Ramos (cell line): ENCODE measurements around the gene RASA3.
"Not testable (repeated sequence)": the region's sequence is repeated elsewhere in the genome, so short reads cannot be mapped to it uniquely, and the experiment has no call there.

ENCODE experiments used
- in situ Hi-C: fragments of 300-500 bp; cut with MboI; formaldehyde crosslinking; loops from one replicate; pipeline ENCODE4 v1.14.3; 2022; ENCODE audit warnings: low sequenced_read_pairs; ENCODE audit not compliant: unreplicated experiment

RASA3 gene

GRCh38 chr13:113996912-113997745 is 135.3 kb downstream of the RASA3 start:
- in situ Hi-C loops: no loop called here

GRCh38 chr13:113996081-113996911 is 136.1 kb downstream of the RASA3 start:
- in situ Hi-C loops: no loop called here

GRCh38 chr13:113995051-113995601 is 137.3 kb downstream of the RASA3 start:
- in situ Hi-C loops: no loop called here

GRCh38 chr13:113992276-113993005 is 140.0 kb downstream of the RASA3 start:
- in situ Hi-C loops: no loop called here

GRCh38 chr13:113991676-113992179 is 140.7 kb downstream of the RASA3 start:
- in situ Hi-C loops: no loop called here

- in situ Hi-C loops: no loop called here
Observed at GRCh38 chr13:113991191-113991669, 141.2 kb downstream of the RASA3 start.

- in situ Hi-C loops: no loop called here
Observed at GRCh38 chr13:113990321-113990837, 142.0 kb downstream of the RASA3 start.

GRCh38 chr13:113989585-113990300 is 142.7 kb downstream of the RASA3 start:
- in situ Hi-C loops: no loop called here

- in situ Hi-C loops: not testable (repeated sequence)
Observed at GRCh38 chr13:113988859-113989258, 143.6 kb downstream of the RASA3 start.

- in situ Hi-C loops: no loop called here
Observed at GRCh38 chr13:113982296-113982661, 150.1 kb downstream of the RASA3 start.

- in situ Hi-C loops: no loop called here
Observed at GRCh38 chr13:113981611-113982295, 150.7 kb downstream of the RASA3 start.

GRCh38 chr13:113981194-113981605 is 151.2 kb downstream of the RASA3 start:
- in situ Hi-C loops: no loop called here

- in situ Hi-C loops: no loop called here
Observed at GRCh38 chr13:113980489-113981064, 151.8 kb downstream of the RASA3 start.

GRCh38 chr13:113979791-113980471 is 152.5 kb downstream of the RASA3 start:
- in situ Hi-C loops: no loop called here

GRCh38 chr13:113978741-113979481 is 153.5 kb downstream of the RASA3 start:
- in situ Hi-C loops: no loop called here

- in situ Hi-C loops: no loop called here
Observed at GRCh38 chr13:113977976-113978375, 154.4 kb downstream of the RASA3 start.
